GM19238 (cell line): Measurements from ENCODE around the gene CACTIN.
"Not testable (repeated sequence)": the region's sequence is repeated elsewhere in the genome, so short reads cannot be mapped to it uniquely, and the experiment has no call there.

Source experiments
- DNase-seq: peaks from one replicate; pipeline ENCODE4 v3.0.0; 2011; ENCODE audit warnings: low spot score; ENCODE audit not compliant: insufficient read length

The CACTIN gene

DNA sequence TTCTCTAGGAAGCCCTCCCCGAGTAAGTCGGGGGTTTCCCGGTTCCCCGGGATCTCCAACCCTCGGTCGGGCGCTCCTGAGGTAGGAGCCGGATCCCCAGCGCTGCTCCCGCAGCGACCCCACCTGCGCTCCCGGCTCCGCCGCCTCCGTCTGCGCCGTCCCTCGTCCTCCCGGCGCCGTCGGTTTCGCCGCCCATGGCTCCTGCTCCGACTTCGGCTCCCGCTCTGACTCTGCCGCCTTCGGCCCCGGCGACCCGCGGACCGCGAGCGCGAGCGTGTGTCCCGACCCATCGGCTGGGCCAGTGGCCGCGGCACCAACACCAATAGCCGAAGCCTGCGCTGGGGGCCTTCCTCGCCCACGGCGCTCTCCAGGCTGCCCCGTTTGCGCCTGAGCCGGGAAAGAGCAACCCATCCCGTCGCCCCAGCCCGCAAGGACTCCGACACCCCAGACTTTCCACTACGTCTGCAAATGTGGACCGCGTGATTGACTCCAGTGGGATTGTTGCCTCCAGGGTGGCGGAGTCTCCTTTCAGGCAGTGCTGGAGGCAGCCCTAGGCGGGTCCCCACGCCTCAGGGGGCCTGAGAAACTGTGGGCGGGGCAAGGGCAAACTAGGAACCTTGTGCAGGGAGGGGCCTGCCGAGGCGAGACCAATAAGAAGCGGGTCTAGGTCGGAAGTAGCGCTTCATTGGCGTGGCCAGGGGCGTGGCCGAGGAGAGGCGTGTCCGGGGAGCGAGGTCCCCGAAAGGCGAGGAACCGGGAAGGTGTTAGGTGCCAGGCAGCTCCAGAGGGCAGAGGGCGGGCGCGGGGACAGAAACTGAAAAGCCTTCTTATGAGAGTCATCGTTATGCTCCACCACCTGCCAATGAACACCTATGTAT, at the start of gene CACTIN:
TSS of gene CACTIN (minus strand) at position 318 of the 878 bp plus-strand sequence. CDS start at position 290, 28 bp downstream.
- DNase-seq: peak; percentile 100

DNA sequence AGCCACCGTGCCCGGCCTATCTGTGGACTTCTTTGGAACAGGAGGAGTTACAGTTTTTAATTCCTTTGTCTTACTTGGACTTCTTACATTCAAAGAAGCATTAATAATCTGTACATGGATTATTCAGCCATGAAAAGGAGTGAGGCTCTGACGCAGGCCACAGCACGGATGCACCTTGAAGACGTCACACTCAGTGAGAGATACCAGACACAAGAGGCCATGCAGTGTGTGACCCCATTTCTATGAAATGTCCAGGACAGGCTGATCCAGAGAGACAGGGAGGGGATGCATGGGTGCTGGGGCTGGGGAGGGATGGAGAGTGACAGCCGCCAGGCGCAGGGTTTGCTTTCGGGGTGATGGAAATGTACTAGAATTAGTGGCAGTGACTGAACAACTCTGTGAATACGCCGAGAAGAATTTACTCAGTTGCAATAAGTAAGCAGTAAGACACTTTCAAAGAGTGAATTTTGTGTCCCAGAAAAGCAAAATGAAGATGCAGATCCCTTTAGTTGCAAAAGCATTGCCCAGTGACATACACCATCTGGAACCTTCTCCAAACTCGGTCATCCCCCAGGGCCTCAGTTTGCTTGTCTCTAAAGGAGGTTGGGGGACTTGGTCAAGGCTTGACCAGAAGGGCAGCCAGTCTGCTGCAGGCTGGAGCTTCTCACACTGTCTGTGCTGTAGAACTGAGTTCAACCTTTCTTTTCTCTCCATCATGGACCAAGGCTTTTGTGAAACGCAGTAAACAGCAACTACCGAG, 48.4 kb upstream of the CACTIN start:
- DNase-seq: no peak

- DNase-seq: no peak
These were observed 47.2 kb upstream of the CACTIN start for GRCh38 chr19:3673506-3674439.

GRCh38 chr19:3672993-3673392, 46.4 kb upstream of the CACTIN start:
- no peak for DNase-seq

DNA sequence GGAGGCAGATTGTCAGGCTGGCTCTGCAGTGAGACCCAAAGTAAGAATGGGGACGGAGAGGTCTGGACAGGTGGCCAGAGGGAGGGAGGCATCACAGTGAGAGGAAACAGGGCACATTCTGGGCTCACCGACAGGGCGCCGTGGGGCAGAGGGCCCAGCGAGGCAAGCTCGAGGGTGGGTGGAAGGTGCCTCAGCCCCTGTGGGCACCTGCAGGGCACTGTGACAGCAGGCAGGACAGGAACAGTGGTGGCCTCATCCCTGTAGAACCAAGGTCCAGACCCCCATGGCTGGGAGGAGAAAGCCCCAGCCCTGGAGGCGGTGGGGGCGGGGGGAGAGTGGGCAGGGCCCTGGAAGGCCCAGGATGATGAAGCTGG, 46.0 kb upstream of the CACTIN start:
- DNase-seq: no peak

DNA sequence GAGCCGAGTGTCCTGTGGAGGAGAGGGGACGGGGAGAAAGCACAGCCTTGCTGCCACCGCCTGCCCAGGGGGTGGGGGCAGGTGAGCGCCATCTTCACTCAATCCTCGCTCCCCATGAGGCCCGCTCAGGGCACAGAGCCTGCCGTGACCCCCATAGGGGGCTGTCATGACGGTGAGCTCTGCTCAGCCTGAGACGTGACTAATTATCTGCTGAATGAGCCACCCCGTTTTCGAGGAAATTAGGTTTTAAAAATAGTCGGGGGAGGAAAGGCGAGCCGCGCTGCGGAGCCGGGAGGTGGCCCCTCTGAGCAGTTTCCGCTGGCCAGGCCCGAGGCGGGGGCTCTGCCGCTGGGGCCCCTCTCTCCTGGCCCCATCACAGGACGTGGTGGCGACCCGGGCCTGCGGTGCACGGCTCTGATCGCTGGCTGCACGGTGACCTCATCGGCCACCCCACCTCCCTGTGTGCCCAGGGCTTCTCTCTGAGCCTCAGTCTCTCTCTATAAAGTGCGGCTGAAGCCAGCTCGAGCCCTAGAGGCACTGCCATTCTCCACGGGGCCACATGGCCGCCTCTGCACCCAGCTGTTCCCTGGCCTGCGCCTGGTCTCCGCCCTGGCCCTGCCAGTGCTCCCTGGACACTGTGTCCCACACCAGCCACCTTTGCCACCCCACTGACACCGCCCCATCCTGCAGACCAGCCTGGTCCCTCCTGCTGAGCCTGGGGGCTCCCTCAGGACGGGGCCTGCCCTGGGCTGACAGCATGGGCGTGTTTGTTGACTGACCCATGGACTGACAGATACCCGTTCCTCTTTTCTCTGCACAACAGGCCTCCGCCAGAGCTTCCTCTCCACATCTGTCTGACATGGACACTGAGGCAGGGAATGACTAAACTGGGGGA, 45.3 kb upstream of the CACTIN start:
- no peak for DNase-seq

GRCh38 chr19:3670796-3671679, 44.4 kb upstream of the CACTIN start:
- DNase-seq: peak; percentile 51

DNA sequence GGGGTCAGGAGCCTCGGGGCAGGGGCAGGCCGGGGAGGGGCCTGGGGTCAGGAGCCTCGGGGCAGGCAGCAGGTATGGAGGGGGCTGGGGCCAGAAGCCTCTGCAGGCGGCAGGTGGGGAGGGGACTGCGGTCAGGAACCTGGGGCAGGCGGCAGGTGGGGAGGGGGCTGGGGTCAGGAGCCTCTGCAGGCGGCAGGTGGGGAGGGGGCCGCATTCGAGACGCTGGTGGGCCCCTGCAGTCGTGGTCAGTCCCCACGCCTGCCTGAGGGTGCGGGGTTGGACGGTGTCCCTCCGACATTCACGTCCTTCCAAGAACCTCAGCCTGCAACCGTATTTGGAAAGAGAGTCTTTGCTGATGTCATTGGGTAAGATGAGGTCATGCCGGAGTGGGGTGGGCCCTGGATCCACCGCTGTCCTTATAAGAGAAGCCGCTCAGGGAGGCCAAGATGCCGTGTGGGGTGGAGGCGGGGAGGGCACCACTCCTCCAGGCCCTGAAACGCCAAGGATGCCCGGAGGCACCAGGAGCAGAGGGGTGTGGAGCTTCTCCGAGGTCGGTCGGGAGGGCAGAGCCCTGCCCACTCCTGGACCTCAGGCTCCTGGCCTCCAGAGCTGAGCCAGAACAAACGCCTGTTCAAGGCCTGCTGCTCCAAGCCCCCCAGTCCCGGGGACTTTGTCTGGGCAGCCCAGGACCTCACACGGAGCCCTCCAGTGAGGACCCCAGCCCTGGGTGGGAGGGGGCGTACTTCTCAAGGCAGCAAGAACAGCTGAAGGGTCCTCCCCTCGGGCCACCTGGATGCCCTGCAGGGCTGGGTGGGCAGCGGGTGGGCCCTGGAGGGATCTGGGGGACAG, 43.6 kb upstream of the CACTIN start:
- DNase-seq: no peak

DNA sequence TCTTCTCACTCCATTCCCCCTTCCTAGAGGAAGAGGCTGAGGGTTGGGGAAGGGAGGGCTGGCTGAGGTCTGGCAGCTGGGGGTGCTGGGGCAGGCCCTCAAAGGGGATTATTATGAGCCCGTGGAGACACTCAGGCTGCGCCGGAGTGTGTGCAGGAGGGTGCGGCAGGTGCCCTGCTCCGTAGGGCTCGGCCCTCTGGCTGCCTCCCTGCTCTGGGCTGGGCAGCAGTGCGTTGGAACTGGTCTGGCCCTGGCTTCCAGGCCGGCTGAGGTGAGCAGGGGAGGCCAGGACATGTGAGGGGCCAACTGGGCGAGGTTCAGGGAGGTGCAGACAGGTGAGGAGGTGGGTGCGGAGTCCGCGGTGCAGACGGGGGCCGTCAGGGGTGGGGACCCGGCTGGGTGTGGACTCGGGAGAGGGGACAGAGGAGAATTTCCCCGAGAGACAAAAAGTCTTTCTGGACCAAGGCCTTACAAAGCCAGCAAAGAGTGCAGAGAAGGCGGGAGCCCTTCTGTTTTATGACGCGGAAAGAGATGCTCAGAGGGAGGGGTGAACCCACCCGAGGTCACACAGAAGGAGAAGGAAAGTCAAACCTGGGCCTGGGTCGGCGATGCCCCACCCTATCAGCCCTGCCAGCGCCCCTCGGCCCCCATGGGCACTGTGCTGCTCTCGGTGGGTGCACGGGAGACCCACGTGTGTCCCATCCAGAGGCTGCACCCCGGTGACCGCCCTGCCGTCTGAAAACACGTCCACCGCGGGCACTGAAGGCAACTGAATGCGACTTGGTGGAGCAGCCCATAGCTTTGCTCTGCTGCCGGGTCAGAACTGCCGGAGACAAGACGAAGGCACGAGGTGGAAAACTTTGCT, 42.7 kb upstream of the CACTIN start:
- DNase-seq: no peak

GRCh38 chr19:3668331-3669081, 41.9 kb upstream of the CACTIN start:
- no peak for DNase-seq

DNA sequence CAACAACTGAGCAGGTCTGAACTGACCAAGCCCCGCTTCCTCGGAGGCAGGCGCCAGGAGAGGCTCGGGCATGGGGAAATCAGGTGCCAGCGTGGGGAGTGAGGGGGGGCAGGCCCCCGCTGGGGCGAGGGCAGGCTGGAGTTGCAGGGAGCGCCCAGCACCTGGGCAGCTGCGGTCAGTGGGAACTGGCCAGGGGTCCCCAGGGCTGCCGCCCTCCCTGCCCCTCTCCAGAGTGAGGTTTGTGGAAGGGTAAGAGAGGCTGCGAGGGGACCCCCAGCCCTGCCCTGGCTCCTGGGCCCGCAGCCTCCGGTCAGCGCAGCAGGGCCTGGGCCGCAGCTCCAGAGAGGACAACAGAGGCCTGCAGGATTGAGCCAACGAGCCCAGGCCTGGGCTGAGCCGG, 41.2 kb upstream of the CACTIN start:
- DNase-seq: no peak

GRCh38 chr19:3667037-3667638, 40.5 kb upstream of the CACTIN start:
- DNase-seq: no peak

DNA sequence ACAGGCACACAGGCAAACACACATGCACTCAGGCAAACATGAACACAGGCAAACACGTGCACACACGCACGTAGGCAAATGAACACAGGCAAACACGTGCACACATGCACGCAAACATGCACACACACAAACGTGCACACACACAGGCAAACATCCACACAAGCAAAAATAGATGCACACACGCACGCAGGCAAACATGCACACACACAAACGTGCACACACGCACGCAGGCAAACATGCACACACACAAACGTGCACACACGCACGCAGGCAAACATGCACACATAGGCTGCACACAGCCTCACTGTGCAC, 39.9 kb upstream of the CACTIN start:
- not testable (repeated sequence) for DNase-seq

DNA sequence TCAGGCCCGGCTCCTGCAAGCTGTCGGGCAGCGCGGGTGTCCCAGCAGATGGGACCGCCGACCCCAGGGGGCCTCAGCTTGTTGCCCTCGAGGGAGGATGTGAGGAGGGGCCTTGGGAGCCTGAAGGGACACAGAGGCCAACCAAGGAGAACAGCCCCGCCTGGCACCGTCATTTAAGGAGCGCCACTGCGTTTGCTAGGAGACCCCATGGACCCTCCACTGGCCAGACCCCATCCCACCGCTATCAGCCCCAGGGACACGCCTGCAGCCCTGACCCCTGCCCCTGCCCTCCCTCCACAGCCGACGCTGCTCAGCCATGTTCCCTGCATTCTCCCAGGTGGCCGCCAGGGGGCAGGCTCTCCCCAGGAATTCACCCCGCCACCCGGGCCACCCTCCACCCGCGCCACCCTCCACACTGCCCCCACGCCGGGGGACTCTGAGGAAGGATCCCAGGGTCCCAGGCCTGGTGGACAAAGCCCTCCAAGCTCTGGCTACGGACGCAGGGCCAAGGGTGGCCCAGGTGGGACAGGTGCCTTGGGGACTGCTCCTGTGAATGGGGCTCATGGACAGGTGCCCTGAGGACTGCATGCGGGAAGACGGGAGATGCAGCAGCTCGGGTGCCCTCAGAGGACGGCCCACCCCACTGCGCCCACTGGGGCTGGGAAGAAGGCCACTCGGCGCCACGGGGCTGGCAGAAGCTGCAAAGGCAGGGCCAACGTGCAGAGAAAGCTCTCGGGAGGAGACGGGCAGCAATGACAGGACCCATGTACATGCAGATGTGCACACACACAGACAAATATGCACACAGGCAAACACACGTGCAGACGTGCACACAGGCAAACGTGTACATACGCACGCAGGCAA, 39.3 kb upstream of the CACTIN start:
- peak; percentile 87 for DNase-seq

DNA sequence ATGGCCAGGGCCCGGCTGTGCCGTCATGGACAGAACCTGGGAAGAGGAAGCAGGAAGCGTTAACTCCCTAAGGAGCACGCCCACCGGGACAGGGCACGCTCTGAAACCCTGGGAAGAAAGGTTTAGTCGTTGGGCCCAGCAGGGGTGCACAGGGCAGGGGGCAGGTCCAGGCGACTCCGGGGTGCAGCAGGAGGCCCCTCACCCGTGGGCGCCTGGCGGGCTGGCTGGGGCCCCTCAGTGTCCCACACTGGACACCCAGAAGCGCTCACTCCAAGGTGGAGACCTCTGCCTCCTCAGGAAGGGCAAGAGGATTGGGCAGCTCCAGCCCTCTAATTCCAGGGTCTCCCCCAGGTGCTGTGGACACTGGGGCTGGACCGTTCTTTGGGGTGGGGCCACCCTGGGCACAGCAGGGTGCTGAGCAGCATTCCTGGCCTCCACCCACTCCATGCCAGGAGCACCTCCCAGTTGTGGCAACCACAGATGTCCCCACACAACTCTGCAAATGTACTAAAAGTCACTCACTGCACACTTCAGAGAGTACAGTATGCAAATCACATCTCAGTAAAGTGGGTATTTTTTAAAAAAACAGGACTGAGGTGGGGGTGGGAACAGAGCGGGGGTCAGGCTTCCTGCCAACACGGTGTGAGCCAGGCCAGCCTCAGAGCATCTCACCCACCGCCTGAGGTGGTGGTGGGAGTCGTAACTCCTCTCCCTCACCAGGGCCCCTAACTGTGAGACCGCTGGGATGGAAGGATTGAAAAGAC, 38.5 kb upstream of the CACTIN start:
- DNase-seq: no peak
